ENCODE results near the gene SCYL3. TPM values are rescaled to one million over a fixed set of nuclear protein-coding genes. Genes with fewer than 3 reads are reported as not detected.

The SCYL3 gene
- total RNA-seq, 6 experiments from 2014 or later: 6.2 to 9.3 (median 8.3) TPM

DNA sequence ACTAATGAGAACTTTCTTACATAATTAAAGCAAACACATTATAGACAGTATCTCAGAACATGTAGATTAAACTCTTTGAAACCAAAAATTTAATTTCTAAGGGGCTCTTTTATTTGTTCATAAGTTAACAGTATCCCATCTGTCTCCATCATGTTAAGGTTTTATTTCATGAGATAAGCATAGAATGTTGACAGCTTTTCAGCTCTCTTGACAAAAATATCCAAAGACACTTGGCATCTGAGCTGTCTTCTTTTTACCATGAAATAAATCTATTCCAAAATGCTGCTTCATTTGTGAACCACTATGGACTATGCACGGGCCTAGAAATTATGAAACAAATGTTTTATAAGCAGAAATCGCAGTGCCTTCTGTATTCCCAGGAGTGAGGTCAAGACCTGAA lies 45.2 kb downstream of the SCYL3 start:
- intact Hi-C loops (cut with DNase I): no loop called here
- Histone ChIP-seq H3K4me1 (no peaks in the 10 kb centered on the region), H3K9me3 (no peaks in the 10 kb centered on the region), H3K4me3 (no peak overlapping the region), H3K36me3 (peaks cover 2 to 45% (median 18%) of the 10 kb centered on the region in 4 donors), H3K27me3 (no peaks in the 10 kb centered on the region), H3K27ac (no peak overlapping the region)
- DNase-seq (no peak), ATAC-seq (no peak)
- TF ChIP-seq POLR2A (IDR thresholded peaks at IDR 0.05): no peak
- TF ChIP-seq, protein P1, sequence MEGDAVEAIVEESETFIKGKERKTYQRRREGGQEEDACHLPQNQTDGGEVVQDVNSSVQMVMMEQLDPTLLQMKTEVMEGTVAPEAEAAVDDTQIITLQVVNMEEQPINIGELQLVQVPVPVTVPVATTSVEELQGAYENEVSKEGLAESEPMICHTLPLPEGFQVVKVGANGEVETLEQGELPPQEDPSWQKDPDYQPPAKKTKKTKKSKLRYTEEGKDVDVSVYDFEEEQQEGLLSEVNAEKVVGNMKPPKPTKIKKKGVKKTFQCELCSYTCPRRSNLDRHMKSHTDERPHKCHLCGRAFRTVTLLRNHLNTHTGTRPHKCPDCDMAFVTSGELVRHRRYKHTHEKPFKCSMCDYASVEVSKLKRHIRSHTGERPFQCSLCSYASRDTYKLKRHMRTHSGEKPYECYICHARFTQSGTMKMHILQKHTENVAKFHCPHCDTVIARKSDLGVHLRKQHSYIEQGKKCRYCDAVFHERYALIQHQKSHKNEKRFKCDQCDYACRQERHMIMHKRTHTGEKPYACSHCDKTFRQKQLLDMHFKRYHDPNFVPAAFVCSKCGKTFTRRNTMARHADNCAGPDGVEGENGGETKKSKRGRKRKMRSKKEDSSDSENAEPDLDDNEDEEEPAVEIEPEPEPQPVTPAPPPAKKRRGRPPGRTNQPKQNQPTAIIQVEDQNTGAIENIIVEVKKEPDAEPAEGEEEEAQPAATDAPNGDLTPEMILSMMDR (IDR thresholded peaks at IDR 0.05): no peak
- WGBS (ENCODE audit: insufficient coverage, low coverage, low lambda C conversion rate, missing lambda C conversion rate): 85% methylated on average over 2 of the region's 2 CpGs

DNA sequence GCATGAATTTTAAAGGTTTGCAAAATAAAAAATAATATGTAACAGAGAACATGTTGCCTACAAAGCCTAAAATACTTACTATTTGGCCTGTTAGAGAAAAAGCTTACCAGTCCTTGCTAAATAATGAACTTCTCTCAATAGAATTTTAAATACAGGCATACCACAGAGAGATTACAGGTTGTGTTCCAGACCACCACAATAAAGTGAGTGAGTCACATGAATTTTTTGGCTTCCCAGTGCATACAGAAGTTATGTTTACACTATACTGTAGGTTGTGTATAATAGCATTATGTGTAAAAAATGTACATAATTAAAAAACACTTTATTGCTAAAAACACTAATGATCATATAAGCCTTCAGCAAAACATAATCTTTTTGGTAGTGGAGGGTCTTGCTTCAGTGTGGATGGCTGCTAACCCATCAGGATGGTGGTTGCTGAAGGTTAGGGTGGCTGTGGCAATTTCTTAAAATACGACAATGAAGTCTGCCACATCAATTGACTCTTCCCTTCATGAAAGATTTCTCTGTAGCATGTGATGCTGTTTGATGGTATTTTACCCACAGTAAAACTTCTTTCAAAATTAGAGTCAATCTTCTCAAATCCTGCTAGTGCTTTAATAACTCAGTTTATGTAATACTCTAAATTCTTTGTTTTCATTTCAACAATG lies 48.6 kb downstream of the SCYL3 start:
- WGBS (ENCODE audit: insufficient coverage, low coverage, low lambda C conversion rate, missing lambda C conversion rate): 100% methylated on average over 1 of the region's 1 CpG
- no peaks in the 10 kb centered on the region for H3K27me3 ChIP-seq
- DNase-seq (no peak), ATAC-seq (no peak)
- intact Hi-C loops (cut with DNase I): no loop called here
- no peaks in the 10 kb centered on the region for H3K9me3 ChIP-seq
- TF ChIP-seq, protein P1 (IDR thresholded peaks at IDR 0.05): no peak
- TF ChIP-seq POLR2A (IDR thresholded peaks at IDR 0.05): no peak
- no peaks in the 10 kb centered on the region for H3K4me1 ChIP-seq
- no peak overlapping the region for H3K4me3 ChIP-seq
- peaks cover 0 to 24% (median 6%) of the 10 kb centered on the region in 4 donors for H3K36me3 ChIP-seq
- H3K27ac ChIP-seq: no peak overlapping the region

DNA sequence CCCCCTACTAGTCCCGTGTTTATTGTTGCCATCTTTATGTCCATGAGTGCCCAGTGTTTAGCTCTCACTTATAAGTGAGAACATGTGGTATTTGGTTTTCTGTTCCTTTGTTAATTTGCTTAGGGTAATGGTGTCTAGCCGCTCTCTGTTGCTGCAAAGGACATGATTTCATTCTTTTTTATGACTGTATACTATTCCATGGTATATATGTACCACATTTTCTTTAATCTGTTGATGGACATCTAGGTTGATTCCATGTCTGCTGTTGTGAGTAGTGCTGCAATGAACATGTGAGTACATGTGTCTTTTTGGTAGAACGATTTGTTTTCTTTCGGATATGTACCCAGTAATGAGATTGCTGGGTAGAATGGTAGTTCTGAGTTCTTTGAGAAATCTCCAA lies 54.8 kb downstream of the SCYL3 start:
- ATAC-seq: no peak
- no peak for DNase-seq
- TF ChIP-seq, protein P1 (IDR thresholded peaks at IDR 0.05): no peak
- TF ChIP-seq POLR2A (IDR thresholded peaks at IDR 0.05): no peak
- 85% methylated on average over 4 of the region's 4 CpGs for WGBS (ENCODE audit: insufficient coverage, low coverage, low lambda C conversion rate, missing lambda C conversion rate)
- H3K4me1 ChIP-seq: no peaks in the 10 kb centered on the region
- no peaks in the 10 kb centered on the region for H3K27me3 ChIP-seq
- no peaks in the 10 kb centered on the region for H3K36me3 ChIP-seq
- no peak overlapping the region for H3K27ac ChIP-seq
- H3K4me3 ChIP-seq: no peak overlapping the region
- intact Hi-C loops (cut with DNase I): no loop called here
- no peaks in the 10 kb centered on the region for H3K9me3 ChIP-seq

DNA sequence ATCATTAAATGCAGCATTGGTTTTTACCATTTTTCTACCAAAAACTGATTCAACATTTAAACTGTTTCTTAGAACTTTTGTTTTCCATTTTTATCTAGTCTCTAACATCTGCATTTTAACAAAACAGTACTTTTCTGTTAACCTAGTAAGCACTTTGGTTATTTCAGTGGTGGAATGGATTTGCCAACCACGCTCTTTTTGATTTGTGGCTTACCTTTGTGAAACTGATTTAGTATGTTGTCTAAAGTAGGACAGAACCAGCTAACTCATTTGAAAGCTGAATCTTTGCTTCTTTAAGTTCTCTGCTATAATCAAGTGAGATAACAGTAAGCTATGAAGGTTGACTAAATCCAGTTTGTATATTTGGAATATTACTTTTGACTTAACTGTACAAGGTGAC lies 57.5 kb downstream of the SCYL3 start:
- ATAC-seq (no peak), DNase-seq (no peak)
- WGBS (ENCODE audit: insufficient coverage, low coverage, low lambda C conversion rate, missing lambda C conversion rate): 100% methylated on average over 1 of the region's 1 CpG
- no peaks in the 10 kb centered on the region for H3K27me3 ChIP-seq
- no peaks in the 10 kb centered on the region for H3K4me1 ChIP-seq
- no peak overlapping the region for H3K4me3 ChIP-seq
- H3K36me3 ChIP-seq: peaks cover 0 to 2% (median 0%) of the 10 kb centered on the region in 4 donors
- H3K9me3 ChIP-seq: no peaks in the 10 kb centered on the region
- intact Hi-C loops (cut with DNase I): no loop called here
- TF ChIP-seq POLR2A (IDR thresholded peaks at IDR 0.05): no peak
- TF ChIP-seq, protein P1 (IDR thresholded peaks at IDR 0.05): no peak
- H3K27ac ChIP-seq: no peak overlapping the region

Data from right lobe of liver (tissue), 6 donors.